Ascending aorta (tissue), 2 donors: ENCODE results near the gene KNL1. TPM values are rescaled to one million over a fixed set of nuclear protein-coding genes. Genes with fewer than 3 reads are reported as not detected.
A peak's percentile ranks its signal among the peaks of the same experiment; 100 is the strongest.

Experiments
- DNase-seq, 2 donors: peaks; one replicate each; pipeline ENCODE4 v3.0.0-alpha.2; 2019; ENCODE audit warnings: low spot score in 2 of 2
- H3K27ac ChIP-seq, 2 donors: fragments of 200-600 bp; sonication (generic); one replicate each; pipeline ENCODE4 v1.5.1; 2016 to 2017; ENCODE audit warnings: mild to moderate bottlenecking in 1 of 2
- H3K27me3 ChIP-seq: fragments of 200-600 bp; sonication (generic); one replicate; pipeline ENCODE4 v1.5.1; 2017
- H3K36me3 ChIP-seq, 2 donors: fragments of 200-600 bp; sonication (generic); one replicate each; pipeline ENCODE4 v1.5.1; 2016
- H3K4me1 ChIP-seq, 2 donors: fragments of 200-600 bp; sonication (generic); one replicate each; pipeline ENCODE4 v1.5.1; 2016 to 2017; ENCODE audit warnings: mild to moderate bottlenecking in 1 of 2
- H3K4me3 ChIP-seq, 2 donors: fragments of 200-600 bp; sonication (generic); one replicate each; pipeline ENCODE4 v1.5.1; 2016 to 2017; ENCODE audit warnings: mild to moderate bottlenecking in 1 of 2
- H3K9me3 ChIP-seq, 2 donors: fragments of 200-600 bp; sonication (generic); one replicate each; pipeline ENCODE4 v1.5.1; 2016
- CTCF ChIP-seq, 3 experiments: fragments of 200-600 bp in 2 of 3; fragments of 450-650 bp in 1 of 3; sonication (generic) in 2 of 3; IDR thresholded peaks; one replicate each; pipeline ENCODE4 v1.5.1; 2016 to 2019; ENCODE audit warnings: antibody characterized with exemption in 3 of 3, mild to moderate bottlenecking in 1 of 3, moderate library complexity in 1 of 3
- intact Hi-C: fragments of 100-400 bp; cut with DNase I; formaldehyde crosslinking; loops from one replicate; pipeline ENCODE4 v1.15.1; 2023
- total RNA-seq: library from RNA; depleted of rRNA; stranded (reverse); fragments of >200 nt; gene quantifications from one replicate; pipeline ENCODE4 v1.1.0, GENCODE V29; 2016

Gene KNL1
- not detected for total RNA-seq

- peak within 1 kb of the TSS; percentile 50 to 73 for H3K4me3 ChIP-seq
- no peak for TF ChIP-seq CTCF (IDR thresholded peaks at IDR 0.05)
- peak; percentile 72 to 96 for DNase-seq
- H3K27ac ChIP-seq, result peak within 1 kb of the TSS; percentile 78 to 87
- H3K9me3 ChIP-seq, result no peaks in the 10 kb centered on the region
- intact Hi-C loops, result loop anchor here (1.0 to 5.0 kb wide), 6 partner anchors 25 to 523 kb away; partner anchors contain the start of genes BAHD1, INO80, RAD51 and RMDN3
- no peaks in the 10 kb centered on the region for H3K27me3 ChIP-seq
- peaks cover 0 to 9% of the 10 kb centered on the region in 2 donors for H3K4me1 ChIP-seq
- no peaks in the 10 kb centered on the region for H3K36me3 ChIP-seq
Measured at GRCh38 chr15:40593588-40594428, at the start of gene KNL1. TSS of gene KNL1 (plus strand) at chr15:40594249. CDS start at chr15:40602932, 8,683 bp downstream.

GRCh38 chr15:40545457-40545856 is 48.6 kb upstream of the KNL1 start:
- no peak for TF ChIP-seq CTCF (IDR thresholded peaks at IDR 0.05)
- intact Hi-C loops, result no loop called here
- Histone ChIP-seq H3K27ac (no peak overlapping the region), H3K9me3 (no peaks in the 10 kb centered on the region), H3K36me3 (peaks cover 0 to 4% of the 10 kb centered on the region in 2 donors), H3K4me3 (no peak overlapping the region), H3K27me3 (no peaks in the 10 kb centered on the region), H3K4me1 (peaks cover 2 to 3% of the 10 kb centered on the region in 2 donors)
- peak in 1 of 2 donors; percentile 30 for DNase-seq

- Histone ChIP-seq H3K27me3 (no peaks in the 10 kb centered on the region), H3K4me3 (no peak overlapping the region), H3K36me3 (peaks cover 8 to 17% of the 10 kb centered on the region in 2 donors), H3K9me3 (no peaks in the 10 kb centered on the region), H3K27ac (no peak overlapping the region), H3K4me1 (peaks cover 2 to 3% of the 10 kb centered on the region in 2 donors)
- intact Hi-C loops, result no loop called here
- TF ChIP-seq CTCF (IDR thresholded peaks at IDR 0.05), result no peak
- peak in 1 of 2 donors; percentile 27 for DNase-seq
Measured at GRCh38 chr15:40548610-40549009, 45.4 kb upstream of the KNL1 start.

GRCh38 chr15:40549894-40550293 is 44.2 kb upstream of the KNL1 start:
- intact Hi-C loops, result no loop called here
- peaks cover 14 to 27% of the 10 kb centered on the region in 2 donors for H3K36me3 ChIP-seq

GRCh38 chr15:40550341-40551037 is 43.6 kb upstream of the KNL1 start:
- intact Hi-C loops, result no loop called here
- DNase-seq, result peak in 1 of 2 donors; percentile 34
- Histone ChIP-seq H3K27me3 (no peaks in the 10 kb centered on the region), H3K4me3 (no peak overlapping the region), H3K27ac (no peak overlapping the region), H3K9me3 (no peaks in the 10 kb centered on the region), H3K4me1 (peaks cover 2 to 3% of the 10 kb centered on the region in 2 donors), H3K36me3 (peaks cover 17 to 33% of the 10 kb centered on the region in 2 donors)
- no peak for TF ChIP-seq CTCF (IDR thresholded peaks at IDR 0.05)

More at GRCh38 chr15:40549894-40550293, 44.2 kb upstream of the KNL1 start:
- Histone ChIP-seq H3K4me3 (no peak overlapping the region), H3K27ac (no peak overlapping the region), H3K9me3 (no peaks in the 10 kb centered on the region), H3K4me1 (peaks cover 2 to 3% of the 10 kb centered on the region in 2 donors), H3K27me3 (no peaks in the 10 kb centered on the region)
- TF ChIP-seq CTCF (IDR thresholded peaks at IDR 0.05), result no peak
- peak in 1 of 2 donors; percentile 56 for DNase-seq
